HG03175 (cell line): ENCODE data around the gene TIGD3.

Experiments used
- ATAC-seq: cut with Tn5 transposase; IDR thresholded peaks from one replicate; pipeline ENCODE4 v1.9.1; 2021; ENCODE audit warnings: mild to moderate bottlenecking, moderate library complexity; ENCODE audit not compliant: unreplicated experiment

Gene TIGD3

DNA sequence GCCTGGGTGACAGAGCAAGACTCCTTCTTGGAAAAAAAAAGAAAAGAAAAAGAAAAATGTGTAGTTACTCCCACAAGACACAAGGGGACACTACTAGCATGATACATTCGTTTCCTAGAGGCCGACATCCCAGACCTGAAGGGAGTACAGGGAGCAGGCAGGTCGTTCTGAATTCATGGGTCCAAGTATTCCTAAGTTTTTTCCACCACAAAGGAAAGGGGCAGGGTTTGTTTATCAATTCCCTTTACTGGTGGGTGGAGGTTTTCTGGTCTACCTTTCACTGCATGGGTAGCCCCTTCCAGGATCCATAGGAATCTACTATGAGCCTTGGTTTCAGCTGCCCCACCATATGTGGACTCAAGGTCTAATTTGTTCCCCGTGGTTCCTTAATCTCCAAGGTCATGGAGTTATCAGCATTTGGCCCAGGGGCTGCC is 11.8 kb downstream of the TIGD3 start:
- no peak for ATAC-seq

DNA sequence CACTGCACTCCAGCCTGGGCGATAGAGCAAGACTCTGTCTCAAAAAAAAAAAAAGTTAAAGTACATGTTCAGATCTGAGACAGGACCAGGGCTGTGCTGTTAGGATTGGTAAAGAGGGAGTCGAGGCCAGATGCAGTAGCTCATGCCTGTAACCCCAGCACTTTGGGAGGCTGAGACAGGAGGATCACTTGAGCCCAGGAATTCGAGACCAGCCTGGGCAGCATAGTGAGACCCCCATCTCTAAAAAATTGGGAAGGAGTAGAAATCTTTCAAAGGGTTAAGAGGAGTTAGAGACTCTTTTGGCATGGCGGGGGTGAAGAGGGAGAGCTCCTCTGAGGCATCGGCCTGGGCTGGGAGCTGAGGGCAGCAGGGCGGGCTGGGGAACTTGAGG is 16.1 kb downstream of the TIGD3 start:
- no peak for ATAC-seq

DNA sequence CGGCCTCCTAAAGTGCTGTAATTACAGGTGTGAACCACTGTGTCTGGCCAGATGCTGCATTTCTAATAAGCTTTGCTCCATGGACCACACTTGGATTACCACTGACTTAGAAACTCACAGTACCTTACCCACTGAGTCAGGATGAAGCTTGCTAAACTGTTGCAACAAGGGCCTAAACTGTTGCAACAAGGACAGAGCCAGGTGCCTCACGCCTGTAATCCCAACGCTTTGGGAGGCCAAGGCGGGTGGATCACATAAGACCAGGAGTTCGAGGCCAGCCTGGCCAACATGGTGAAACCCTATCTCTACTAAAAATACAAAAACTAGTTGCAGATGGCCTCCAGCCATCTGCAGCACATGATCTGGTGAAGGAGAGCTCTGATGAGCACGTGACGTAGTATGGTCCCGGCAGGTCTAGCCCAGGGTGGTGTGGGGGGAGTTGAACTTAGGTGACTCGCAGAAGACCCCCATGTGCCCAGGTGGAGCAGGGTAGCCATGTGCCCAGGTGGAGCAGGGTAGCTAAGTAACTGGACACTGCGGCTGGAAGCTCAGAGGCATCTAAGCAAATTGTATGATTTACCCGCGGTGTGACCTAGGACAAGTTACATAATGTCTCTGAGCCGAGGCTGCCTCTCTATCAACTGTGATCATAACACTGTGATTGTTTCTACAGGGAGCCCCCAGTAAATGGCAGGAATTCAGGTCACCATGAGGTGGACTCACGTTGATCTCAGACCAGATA is 19.5 kb downstream of the TIGD3 start:
- ATAC-seq: no peak

DNA sequence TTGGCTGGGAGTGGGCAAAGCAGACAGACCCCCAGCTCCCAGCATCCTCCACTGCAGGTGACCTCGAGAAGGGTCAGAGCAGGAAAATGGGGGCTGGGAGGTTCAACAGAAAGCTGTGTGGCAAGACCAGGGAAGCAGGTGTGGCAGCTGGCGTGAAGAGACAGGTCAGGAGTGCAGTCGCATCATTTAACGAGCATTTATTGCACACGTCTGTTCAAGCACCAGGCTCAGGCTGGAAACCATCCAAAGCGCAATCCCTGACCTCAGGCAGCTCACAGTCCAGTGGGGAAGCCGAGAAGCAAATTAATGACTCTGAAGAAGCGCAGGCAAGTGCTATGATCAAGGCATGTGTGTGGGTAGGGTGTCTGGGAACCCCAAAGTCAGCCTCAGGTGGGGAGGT is 20.5 kb downstream of the TIGD3 start:
- no peak for ATAC-seq

DNA sequence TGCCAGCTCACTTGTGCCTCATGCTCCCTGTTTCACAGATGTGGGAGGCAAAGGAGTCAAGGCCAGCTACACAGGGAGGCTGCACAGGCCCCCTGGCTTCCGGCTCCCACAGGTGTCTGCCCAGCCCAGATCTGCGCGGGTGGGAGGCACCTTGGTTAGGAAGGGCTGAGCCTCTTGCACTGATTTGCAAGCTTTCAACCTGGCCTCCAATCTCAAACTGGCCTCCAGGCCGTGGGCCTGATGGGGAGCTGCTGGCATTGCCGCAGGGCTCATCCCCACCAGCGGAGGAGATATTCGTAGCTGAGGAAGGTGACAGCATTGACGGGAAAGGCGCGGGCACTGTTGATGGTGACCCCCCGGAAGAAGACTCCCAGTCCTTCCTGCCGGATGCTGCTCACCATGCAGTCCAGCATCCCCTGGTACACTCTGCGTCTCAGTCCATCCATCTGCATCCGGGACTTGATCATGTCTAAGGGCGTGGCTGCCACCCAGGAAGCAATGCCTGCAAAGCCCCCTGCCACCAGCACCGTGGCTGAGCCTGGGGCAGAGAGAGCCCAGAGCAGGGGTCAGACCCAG is 21.7 kb downstream of the TIGD3 start:
- no peak for ATAC-seq

DNA sequence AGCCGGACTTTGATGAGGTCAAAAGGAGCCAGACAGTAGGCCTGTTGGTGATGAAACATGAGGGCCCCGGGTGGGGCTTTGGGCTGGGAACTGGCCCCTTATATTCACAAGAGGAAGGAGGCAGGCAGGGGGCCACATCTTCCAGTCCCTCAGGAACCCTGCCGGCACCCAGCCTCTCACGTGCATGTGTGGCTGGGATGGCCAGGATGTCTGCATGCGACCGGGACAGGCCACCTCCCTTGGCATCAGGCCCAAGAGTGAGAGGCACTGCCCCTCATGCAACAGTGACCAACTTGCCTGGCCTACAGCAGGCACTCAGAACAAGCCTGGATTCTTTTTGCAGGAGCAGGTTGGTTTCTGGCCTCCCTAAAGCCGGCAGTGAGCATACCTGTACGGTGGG is 22.5 kb downstream of the TIGD3 start:
- no peak for ATAC-seq

DNA sequence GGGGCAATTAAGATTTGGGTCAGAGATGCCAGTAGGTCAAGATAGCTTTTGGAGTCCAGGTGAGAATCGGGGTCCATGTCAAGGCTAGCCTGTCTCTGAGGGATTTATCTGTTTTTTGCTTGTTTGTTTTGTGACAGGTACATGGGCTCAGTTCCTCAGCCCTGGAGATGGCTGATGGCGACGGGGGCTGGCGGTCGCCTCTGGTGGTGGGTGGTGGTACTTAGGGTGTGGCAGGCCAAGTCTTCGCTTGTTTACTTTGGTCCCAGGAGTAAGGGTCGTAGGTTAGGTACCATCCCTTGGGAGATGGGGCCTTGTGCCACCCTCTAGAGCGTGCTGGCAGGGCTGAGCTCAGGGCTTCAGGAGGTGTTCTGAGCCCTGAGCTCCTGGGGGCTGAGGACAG is 23.2 kb downstream of the TIGD3 start:
- ATAC-seq: no peak

DNA sequence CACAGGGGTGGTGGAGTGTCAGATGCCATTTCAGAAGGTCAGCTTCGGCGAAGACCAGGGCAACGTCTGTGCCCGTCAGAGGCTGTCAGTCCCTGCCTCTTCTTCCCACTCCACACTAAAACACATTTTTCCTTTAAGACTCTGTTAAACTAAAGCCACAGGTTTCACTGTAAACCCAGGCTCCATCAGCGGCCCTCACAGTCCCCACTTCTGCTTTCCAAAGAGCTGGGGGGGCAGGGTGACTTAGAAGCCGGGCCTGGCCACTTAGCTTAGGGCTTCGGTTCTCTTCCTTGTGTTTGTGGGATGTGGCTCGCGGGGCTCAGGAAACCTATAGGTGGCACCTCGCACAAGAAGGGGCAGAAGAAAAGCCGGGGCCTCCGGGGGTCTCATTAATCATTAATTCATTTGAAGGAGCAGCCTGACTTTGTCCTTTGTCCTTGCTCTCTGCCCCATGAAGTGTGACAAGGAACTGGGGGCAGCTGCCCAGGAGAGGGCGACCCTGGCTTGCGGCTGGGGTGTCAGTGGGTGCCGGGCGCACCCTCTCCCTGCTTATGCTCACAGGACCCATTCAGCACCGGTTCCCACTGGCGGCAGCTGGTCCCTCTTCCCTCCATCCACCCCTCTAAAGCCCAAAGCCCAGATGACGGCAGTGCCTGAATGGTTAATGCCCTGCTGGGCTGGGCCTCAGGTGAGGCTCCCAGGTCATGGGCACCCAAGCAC is 23.8 kb downstream of the TIGD3 start:
- ATAC-seq: no peak

DNA sequence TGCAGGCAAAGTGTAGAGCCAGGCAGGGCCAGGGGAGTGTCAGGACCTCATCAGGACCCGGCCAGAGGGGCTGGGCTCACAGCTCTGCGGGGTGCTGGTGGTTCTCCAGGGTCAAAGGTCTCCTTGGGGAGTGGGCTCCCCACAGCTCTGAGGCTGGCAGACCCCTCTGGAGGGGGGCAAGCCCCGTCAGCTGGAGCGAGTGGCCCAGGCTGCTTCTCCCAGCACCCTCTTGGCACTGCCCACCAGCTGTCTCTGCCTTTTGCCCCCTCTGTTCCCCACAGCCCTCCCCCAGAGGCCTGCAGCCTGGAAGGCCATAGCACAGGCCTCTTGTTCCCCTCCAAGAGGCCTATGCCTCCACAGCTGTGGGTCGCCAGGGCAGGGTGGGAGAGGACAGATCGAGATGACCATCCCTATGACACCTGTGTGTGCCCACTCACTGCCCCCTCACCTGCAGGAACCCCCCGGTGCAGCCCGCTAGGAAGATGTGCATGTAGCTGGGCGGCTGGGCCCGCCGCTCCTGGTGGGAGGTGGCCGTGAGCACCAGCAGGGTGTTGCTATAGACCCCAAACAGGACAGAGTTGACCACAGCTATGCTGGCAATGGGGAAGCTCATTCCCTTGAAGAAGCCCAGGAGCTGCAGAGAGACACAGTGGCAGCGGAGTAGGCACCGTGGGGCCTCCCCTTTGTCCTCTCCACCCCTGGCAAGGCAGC is 24.5 kb downstream of the TIGD3 start:
- no peak for ATAC-seq

DNA sequence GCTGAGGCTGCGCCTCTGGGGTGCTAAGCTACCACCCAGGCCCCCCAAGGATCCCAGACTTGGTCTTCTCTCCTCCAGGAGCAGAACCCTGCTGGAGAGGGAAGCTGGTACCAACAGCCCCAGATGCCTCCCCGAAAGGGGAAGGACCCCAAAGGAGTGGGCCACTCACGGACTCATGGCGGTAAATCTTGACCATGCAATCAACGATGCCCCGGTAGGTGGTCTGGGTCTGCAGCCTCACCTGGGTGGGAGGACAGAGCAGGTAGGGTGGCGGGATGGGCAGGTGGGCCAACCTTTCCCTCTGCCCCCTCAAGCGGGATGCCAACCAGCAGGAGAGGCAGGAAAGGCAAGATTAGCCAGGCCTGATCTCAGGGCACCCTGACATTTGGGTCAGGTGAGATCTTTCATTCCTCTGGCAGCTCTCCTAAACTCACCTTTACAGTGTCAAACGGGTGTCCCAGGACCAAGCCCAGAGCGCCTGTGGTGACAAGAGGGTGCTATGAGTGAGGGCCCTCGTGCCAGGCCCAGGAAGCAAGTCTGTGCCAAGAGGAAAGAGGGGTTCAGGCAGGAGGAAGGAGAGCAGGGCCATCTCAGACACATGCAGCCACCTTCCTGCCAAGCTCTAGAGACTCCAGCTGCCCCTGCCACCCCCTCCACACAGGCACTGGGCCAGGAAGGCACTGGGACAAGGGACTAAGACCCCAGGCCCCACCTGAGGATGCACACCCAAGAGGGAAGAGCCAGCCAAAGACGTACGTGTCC is 25.3 kb downstream of the TIGD3 start:
- no peak for ATAC-seq

DNA sequence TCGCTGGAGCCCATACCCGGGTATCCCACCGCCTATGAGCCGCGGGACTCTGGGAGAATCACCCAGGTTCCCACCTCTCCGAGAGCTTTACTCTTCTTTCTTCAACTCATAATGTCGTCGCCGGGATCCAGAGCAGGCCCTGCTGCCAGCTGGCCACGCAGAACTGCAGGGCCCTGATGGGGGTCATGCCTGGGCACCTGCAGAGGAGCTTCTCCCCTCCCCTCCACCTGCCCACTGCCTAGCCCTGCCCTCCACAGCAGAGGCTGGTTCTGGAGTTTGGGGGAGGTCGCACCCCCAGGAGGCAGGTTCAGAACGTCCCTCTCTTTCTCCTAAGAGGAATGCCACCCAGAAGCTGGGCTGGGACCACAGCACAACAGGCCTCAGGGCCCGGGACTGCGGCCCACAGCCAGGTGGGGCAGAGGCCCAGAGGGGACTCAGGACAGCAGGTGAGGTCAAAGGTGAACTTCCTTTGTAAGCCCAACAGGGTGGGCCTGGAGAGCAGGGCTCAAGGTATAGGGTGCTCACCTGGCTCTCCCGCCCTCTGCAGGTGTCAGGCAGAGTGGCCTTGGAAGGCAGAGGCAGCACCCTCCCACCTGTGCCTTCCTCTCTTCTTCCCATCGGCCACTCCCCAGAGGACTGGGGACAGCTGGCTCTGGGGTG is 26.0 kb downstream of the TIGD3 start:
- ATAC-seq: no peak

DNA sequence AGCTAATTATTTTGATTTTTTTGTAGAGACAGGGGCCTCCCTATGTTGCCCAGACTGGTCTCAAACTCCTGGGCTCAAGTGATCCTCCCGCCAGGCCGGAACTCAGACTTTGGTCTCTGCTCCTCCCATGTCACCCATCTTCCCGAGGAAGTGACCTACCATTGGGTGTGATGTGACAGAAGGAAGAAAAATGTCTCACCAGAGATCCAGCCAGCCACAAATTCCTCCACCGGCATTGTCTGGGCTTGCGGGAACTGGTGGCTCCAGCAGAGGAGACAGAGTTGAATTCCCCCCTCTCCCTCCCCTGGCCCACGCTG is 27.1 kb downstream of the TIGD3 start:
- ATAC-seq: peak; percentile 4

DNA sequence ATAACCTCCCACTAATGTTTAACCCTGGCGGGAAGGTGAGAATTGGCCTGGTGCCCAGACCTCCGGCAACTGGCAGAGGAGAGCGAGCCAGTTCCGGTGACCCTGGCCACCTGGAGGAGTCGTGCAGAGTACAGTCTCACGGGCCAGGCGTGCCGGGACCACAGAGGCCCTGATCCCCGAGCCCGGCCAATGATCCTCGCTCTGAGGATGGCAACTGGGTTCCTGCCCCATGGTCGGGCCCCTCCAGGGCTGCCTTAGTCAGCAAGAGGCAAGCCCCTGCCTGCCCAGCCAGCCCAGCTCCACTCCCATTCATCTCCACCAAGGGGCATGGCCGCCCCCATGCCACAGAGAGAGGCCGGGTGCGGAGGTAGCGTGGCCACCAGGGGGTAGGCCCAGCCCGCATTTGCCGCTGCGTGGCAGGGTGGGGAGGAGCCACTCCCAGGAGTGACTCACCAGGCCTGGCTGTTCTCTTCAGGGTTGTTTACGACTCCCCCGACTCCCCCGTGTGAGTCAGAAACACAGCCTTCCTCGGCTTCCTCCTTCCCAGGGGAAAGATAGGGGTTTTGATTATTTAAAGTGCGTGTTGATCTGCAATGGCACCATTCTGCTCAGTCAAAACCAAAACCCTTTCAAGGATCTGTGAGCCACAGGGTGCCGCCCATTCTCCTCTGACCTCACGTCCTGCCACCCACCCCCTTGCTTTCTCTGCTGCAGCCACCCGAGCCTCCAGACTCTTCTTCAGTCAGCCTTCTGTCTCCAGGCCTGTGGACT is 27.7 kb downstream of the TIGD3 start, which contains the start of gene SLC25A45:
Gene SLC25A45 (minus strand): TSS at position 614 of the 771 bp plus-strand sequence. CDS start 695 bp downstream, outside the sequence.
- ATAC-seq: peak; percentile 52

DNA sequence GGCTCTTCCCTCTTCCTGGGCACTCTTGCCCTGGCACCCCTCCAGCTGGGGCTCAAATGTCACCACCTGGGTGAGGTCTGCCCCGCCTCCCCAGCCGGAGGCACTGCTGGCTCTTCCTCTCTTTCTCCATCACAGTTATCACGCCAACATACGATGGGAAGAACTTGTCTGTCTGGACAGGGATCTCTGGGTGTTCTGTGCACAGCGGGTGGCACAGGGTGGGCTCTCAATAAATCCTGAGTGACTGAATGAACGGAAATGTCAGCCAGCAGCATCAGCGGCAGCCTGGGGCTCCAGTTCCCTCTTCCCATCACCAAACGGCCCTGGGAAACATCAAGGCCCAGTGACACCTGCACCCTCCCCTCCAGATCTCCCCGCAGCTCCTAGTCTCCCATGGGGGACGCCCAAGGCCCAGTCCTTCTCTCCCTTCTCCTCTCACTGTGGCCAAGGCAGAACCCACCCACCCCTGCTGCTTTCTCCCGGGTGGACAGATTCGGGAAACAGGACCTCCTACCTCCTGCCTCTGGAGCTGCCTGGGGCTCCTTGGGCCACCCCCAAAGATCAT is 28.3 kb downstream of the TIGD3 start:
- ATAC-seq: no peak

DNA sequence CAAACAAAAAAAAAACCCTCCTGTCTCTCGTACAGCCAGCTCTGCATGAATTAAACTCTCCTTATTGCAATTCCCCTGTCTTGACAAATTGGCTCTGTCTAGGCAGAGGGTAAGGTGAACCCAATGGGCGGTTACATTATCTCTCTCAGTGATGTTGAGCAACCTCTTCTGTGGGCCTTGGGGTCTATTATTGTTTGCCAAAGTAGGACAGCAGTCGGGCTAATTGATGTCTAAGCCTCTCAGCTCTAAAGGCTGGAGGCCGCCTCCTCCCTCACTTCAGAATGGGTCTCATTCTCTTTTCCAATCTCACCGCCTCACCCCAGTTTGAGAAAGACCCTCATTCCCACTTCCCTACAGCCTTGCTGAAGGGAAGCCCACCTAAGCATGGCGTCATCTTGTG is 29.2 kb downstream of the TIGD3 start:
- no peak for ATAC-seq

DNA sequence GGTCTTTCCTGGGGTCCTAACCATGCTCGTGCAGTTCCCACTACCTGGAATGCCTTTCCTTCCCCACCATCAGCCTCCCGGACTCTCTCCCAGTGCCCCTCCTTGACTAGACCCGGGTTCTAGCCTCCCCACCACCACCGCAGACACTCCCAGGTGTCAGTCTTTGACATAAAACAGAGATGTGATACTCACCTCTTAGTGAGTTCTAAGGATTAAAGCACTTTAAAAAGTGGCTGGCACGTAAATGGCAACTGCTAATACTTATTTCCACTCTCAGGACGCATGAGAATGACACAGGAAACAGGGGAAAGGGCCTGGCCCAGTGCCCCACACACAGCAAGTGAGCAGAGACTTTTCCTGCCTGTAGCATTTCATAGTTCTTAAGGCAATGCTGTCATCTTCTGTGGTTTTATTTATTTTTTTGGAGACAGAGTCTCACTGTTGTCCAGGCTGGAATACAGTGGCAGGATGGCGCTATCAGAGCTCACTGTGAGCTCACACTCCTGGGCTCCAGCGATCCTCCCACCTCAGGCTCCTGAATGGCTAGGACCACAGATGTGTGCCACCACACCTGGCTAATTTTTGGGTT is 29.8 kb downstream of the TIGD3 start:
- ATAC-seq: no peak

DNA sequence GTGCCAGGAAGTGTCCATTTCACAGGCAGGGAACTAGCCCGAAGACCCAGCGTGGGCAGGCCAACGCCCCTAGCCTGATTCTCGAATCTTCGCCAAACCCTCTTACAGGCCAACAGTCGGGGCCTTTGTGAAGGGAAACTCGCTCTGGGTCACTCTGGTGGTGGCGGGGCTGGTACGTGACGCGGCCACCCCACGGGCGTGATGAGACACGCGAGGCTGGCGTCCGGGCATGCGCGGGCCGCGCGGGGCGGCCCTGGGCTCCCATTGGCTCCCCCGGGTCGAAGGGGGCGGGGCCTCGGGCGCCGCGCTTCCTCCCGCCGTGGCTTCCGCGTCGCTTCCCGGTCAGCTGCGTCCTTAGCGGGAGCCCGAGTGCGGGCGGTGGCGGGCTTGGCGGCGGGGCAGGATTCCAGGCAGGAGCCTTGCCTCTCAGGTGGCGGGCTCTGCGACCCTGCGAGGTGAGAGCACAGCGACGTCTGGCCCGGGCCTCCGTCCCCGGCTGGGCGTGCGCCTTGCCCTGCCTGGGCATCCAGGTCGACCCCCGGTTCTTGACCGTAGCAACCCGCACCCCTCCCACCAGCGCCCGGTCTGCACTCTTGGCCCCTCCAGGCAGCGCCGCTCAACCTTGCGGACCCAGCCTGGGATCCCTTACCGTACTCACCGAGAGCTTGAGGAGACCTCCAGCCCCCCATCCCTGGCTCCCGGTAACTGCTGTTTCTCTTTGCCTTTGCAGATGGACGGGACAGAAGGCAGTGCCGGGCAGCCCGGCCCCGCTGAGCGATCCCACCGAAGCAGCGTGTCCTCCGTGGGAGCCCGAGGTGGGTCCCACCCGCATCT is 32.0 kb downstream of the TIGD3 start, which contains the start of gene FRMD8:
Gene FRMD8 (plus strand): TSS at position 331 of the 834 bp plus-strand sequence. CDS start 400 bp downstream, at position 731.
- peak; percentile 39 for ATAC-seq

DNA sequence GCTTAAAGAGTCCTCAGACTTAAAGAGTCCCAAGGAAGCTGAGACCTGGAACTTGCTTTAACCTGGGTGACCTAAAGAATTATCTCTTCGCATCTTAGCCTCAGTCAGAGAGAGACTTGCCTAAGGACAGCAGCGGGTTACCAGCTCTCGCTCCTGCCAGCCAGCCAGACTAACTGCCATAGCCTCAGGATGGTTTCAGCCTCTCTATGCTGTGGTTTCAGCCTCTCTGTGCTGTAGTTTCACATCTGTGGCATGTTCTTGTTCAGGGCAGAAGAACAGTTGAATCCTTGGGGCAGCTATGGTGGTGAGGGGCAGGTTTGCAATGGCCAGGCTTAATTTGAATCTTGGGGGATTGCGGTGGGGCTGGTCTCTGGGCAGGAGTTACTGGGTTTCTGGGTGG is 34.2 kb downstream of the TIGD3 start:
- ATAC-seq: no peak
